ENCODE data around the gene CYB5D1. TPM values are rescaled to one million over a fixed set of nuclear protein-coding genes. Genes with fewer than 3 reads are reported as not detected.

The CYB5D1 gene
- total RNA-seq, 1 donor from 2014 or later = 6.1 TPM

GRCh38 chr17:7903154-7904103 is 45.6 kb downstream of the CYB5D1 start:
- H3K36me3 Mint-ChIP-seq (ENCODE audit: low read depth) = peaks cover 96% of the 10 kb centered on the region
- no peaks in the 10 kb centered on the region for H3K4me1 Mint-ChIP-seq
- no peak for DNase-seq
- ChIA-PET CTCF (no interaction called here), POLR2A (interaction anchor here (1.5 kb wide), 1 partner anchor 14 kb away, joined by 3 read pairs; no protein-coding TSS in a partner anchor)
- no peak for TF ChIP-seq CTCF (IDR thresholded peaks at IDR 0.05)
- intact Hi-C loops (cut with micrococcal nuclease) = no loop called here
- no peak overlapping the region for H3K4me3 Mint-ChIP-seq
- no peak overlapping the region for H3K27ac Mint-ChIP-seq
- no peaks in the 10 kb centered on the region for H3K27me3 Mint-ChIP-seq
- no peak for ATAC-seq (ENCODE audit: low read depth)
- H3K9me3 Mint-ChIP-seq = no peaks in the 10 kb centered on the region

GRCh38 chr17:7909089-7909488 is 51.3 kb downstream of the CYB5D1 start:
- H3K4me1 Mint-ChIP-seq = peaks cover 4% of the 10 kb centered on the region
- ATAC-seq (ENCODE audit: low read depth) (no peak), DNase-seq (no peak)
- no peak overlapping the region for H3K4me3 Mint-ChIP-seq
- CTCF ChIA-PET = no interaction called here
- H3K27ac Mint-ChIP-seq = no peak overlapping the region
- no peak for TF ChIP-seq CTCF (IDR thresholded peaks at IDR 0.05)
- no peaks in the 10 kb centered on the region for H3K9me3 Mint-ChIP-seq
- peaks cover 76% of the 10 kb centered on the region for H3K36me3 Mint-ChIP-seq (ENCODE audit: low read depth)
- POLR2A ChIA-PET = no interaction called here
- intact Hi-C loops (cut with micrococcal nuclease) = loop anchor here (2.0 kb wide), 1 partner anchor 138 kb away; no protein-coding TSS in a partner anchor
- H3K27me3 Mint-ChIP-seq = no peaks in the 10 kb centered on the region

- Mint-ChIP-seq H3K27ac (no peak overlapping the region), H3K36me3 (ENCODE audit: low read depth) (peaks cover 64% of the 10 kb centered on the region), H3K9me3 (no peaks in the 10 kb centered on the region), H3K4me3 (no peak overlapping the region), H3K4me1 (peaks cover 10% of the 10 kb centered on the region), H3K27me3 (no peaks in the 10 kb centered on the region)
- intact Hi-C loops (cut with micrococcal nuclease) = loop anchor here (1.0 kb wide), 1 partner anchor 12 kb away; no protein-coding TSS in a partner anchor
- no peak for TF ChIP-seq CTCF (IDR thresholded peaks at IDR 0.05)
- CTCF ChIA-PET = interaction anchor here (2.0 to 4.8 kb wide), 2 partner anchors 78 to 148 kb away, joined by 5 to 90 read pairs; no protein-coding TSS in a partner anchor
- ATAC-seq (ENCODE audit: low read depth) (no peak), DNase-seq (no peak)
- POLR2A ChIA-PET = no interaction called here
Measured at GRCh38 chr17:7910281-7910680, 52.5 kb downstream of the CYB5D1 start.

- TF ChIP-seq CTCF (IDR thresholded peaks at IDR 0.05) = no peak
- CTCF ChIA-PET = interaction anchor here (2.0 to 4.8 kb wide), 2 partner anchors 78 to 147 kb away, joined by 5 to 90 read pairs; no protein-coding TSS in a partner anchor
- Mint-ChIP-seq H3K4me1 (peaks cover 14% of the 10 kb centered on the region), H3K27ac (no peak overlapping the region), H3K27me3 (no peaks in the 10 kb centered on the region), H3K4me3 (no peak overlapping the region), H3K9me3 (no peaks in the 10 kb centered on the region), H3K36me3 (ENCODE audit: low read depth) (peaks cover 60% of the 10 kb centered on the region)
- intact Hi-C loops (cut with micrococcal nuclease) = loop anchor here (1.0 kb wide), 1 partner anchor 12 kb away; no protein-coding TSS in a partner anchor
- no peak for ATAC-seq (ENCODE audit: low read depth)
- POLR2A ChIA-PET = no interaction called here
- no peak for DNase-seq
Measured at GRCh38 chr17:7910711-7911110, 52.9 kb downstream of the CYB5D1 start.

GRCh38 chr17:7911116-7911515 is 53.3 kb downstream of the CYB5D1 start:
- no peak for TF ChIP-seq CTCF (IDR thresholded peaks at IDR 0.05)
- Mint-ChIP-seq H3K27me3 (no peaks in the 10 kb centered on the region), H3K4me3 (no peak overlapping the region), H3K4me1 (peaks cover 14% of the 10 kb centered on the region), H3K36me3 (ENCODE audit: low read depth) (peaks cover 56% of the 10 kb centered on the region), H3K27ac (no peak overlapping the region), H3K9me3 (no peaks in the 10 kb centered on the region)
- DNase-seq (no peak), ATAC-seq (ENCODE audit: low read depth) (no peak)
- ChIA-PET POLR2A (interaction anchor here (2.6 kb wide), 1 partner anchor 20 kb away, joined by 13 read pairs; the partner anchor contains the start of genes CNTROB and TRAPPC1), CTCF (interaction anchor here (2.0 to 4.8 kb wide), 2 partner anchors 77 to 147 kb away, joined by 5 to 90 read pairs; no protein-coding TSS in a partner anchor)
- intact Hi-C loops (cut with micrococcal nuclease) = no loop called here

Measured in activated B cell treated with CpG ODN at 0.5 μM for 24 hours (primary cell).